Loucy (cell line): ENCODE data around the gene PBX4.

ENCODE experiments used
- H2AFZ ChIP-seq: fragments of 200-600 bp; sonication (generic); 2 replicates; pipeline ENCODE4 v1.6.0; 2016; ENCODE audit warnings: antibody characterized with exemption, mild to moderate bottlenecking, low read length, moderate library complexity
- H3F3A ChIP-seq: fragments of 200-600 bp; 2 replicates; pipeline ENCODE4 v1.6.0; 2016; ENCODE audit warnings: antibody characterized with exemption, low read depth, mild to moderate bottlenecking
- H3K27me3 ChIP-seq: fragments of 200-600 bp; sonication (generic); 2 replicates; pipeline ENCODE4 v1.6.1; 2014; ENCODE audit warnings: low read length, mild to moderate bottlenecking; ENCODE audit not compliant: insufficient read depth, poor library complexity, severe bottlenecking
- H3K36me3 ChIP-seq: fragments of 200-600 bp; sonication (generic); 2 replicates; pipeline ENCODE4 v1.6.1; 2016; ENCODE audit warnings: low read length; ENCODE audit not compliant: insufficient read depth
- H3K4me1 ChIP-seq: fragments of 200-600 bp; sonication (generic); 2 replicates; pipeline ENCODE4 v1.5.1; 2014; ENCODE audit warnings: low read length, mild to moderate bottlenecking; ENCODE audit not compliant: insufficient read depth, poor library complexity, severe bottlenecking
- H3K4me2 ChIP-seq: fragments of 200-600 bp; sonication (generic); 2 replicates; pipeline ENCODE4 v1.6.0; 2014; ENCODE audit warnings: antibody characterized with exemption, low read length, low read depth, mild to moderate bottlenecking; ENCODE audit not compliant: poor library complexity, severe bottlenecking
- H3K4me3 ChIP-seq: fragments of 200-600 bp; sonication (generic); 2 replicates; pipeline ENCODE4 v1.5.1; 2014; ENCODE audit warnings: low read length, mild to moderate bottlenecking, mixed read lengths; ENCODE audit not compliant: poor library complexity, severe bottlenecking
- H3K79me2 ChIP-seq: fragments of 200-600 bp; sonication (generic); 2 replicates; pipeline ENCODE4 v1.6.1; 2014; ENCODE audit warnings: low read length; ENCODE audit not compliant: insufficient read depth
- H3K9ac ChIP-seq: fragments of 200-600 bp; sonication (generic); 2 replicates; pipeline ENCODE4 v1.6.0; 2014; ENCODE audit warnings: mild to moderate bottlenecking, low read depth, low read length, moderate library complexity; ENCODE audit not compliant: poor library complexity, severe bottlenecking
- H3K9me2 ChIP-seq: fragments of 200-600 bp; sonication (generic); replicated peaks from 2 replicates; pipeline ENCODE4 v1.6.1; 2016; ENCODE audit warnings: low read depth, low read length, mixed read lengths
- H3K9me3 ChIP-seq: fragments of 200-600 bp; sonication (generic); 2 replicates; pipeline ENCODE4 v1.6.1; 2014; ENCODE audit warnings: mild to moderate bottlenecking, antibody characterized with exemption, low read length, low read depth; ENCODE audit not compliant: insufficient read depth
- H4K20me1 ChIP-seq: fragments of 200-600 bp; sonication (generic); 2 replicates; pipeline ENCODE4 v1.6.0; 2014; ENCODE audit warnings: antibody characterized with exemption, low read length, mild to moderate bottlenecking; ENCODE audit not compliant: insufficient read depth, poor library complexity, severe bottlenecking
- CTCF ChIP-seq: fragments of 200-600 bp; sonication (generic); conservative IDR thresholded peaks from 2 replicates; pipeline ENCODE4 v1.5.1; 2014; ENCODE audit warnings: mild to moderate bottlenecking, antibody characterized with exemption, low read length
- EZH2phosphoT487 ChIP-seq: fragments of 200-600 bp; IDR thresholded peaks from 2 replicates; pipeline ENCODE4 v1.6.1; 2018; ENCODE audit warnings: antibody characterized with exemption, mild to moderate bottlenecking, moderate library complexity, borderline replicate concordance

Gene PBX4

GRCh38 chr19:19531951-19532805, 86.3 kb downstream of the PBX4 start:
- Histone ChIP-seq H2AFZ (no peak overlapping the region), H3F3A (no peaks in the 10 kb centered on the region), H3K36me3 (peaks cover 13% of the 10 kb centered on the region; the same call in 1 of the 2 replicates), H3K4me3 (no peak overlapping the region), H3K9me2 (no peaks in the 10 kb centered on the region), H3K4me2 (no peak overlapping the region), H3K27me3 (no peaks in the 10 kb centered on the region), H3K9ac (no peak overlapping the region), H3K79me2 (no peaks in the 10 kb centered on the region), H3K4me1 (no peaks in the 10 kb centered on the region), H4K20me1 (no peaks in the 10 kb centered on the region), H3K9me3 (no peaks in the 10 kb centered on the region)
- TF ChIP-seq CTCF (peak; percentile 89), EZH2phosphoT487 (no peak)

- Histone ChIP-seq H3K27me3 (no peaks in the 10 kb centered on the region), H3K36me3 (peaks cover 14% of the 10 kb centered on the region; the same call in 1 of the 2 replicates), H3F3A (no peaks in the 10 kb centered on the region), H3K4me3 (no peak overlapping the region), H4K20me1 (peaks cover 9% of the 10 kb centered on the region), H3K9me3 (no peaks in the 10 kb centered on the region), H3K4me1 (peaks cover 6% of the 10 kb centered on the region), H3K4me2 (no peak overlapping the region), H3K79me2 (no peaks in the 10 kb centered on the region), H2AFZ (no peak overlapping the region), H3K9me2 (no peaks in the 10 kb centered on the region), H3K9ac (no peak overlapping the region)
- TF ChIP-seq EZH2phosphoT487 (no peak), CTCF (no peak)
Measured at GRCh38 chr19:19530889-19531288, 87.6 kb downstream of the PBX4 start.

DNA sequence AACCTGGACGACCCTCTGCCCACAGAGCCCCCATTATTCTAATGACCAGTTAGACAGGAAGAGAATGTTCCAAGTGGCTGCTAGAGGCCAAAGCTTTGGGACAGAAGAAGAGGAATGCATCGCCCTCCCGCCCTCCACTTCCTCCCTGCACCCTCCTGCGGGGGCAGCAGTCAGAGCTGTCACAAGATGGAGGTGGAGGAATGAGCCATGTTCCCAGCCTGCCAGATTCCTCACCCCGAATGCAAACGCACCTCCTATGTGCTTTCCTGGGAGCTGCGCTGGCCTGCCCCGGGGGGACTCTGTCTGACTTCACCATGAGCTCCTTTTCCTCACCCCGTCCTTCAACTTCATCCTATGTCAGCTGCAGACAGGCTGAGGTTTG, 88.1 kb downstream of the PBX4 start:
- H3K4me2 ChIP-seq = no peak overlapping the region
- H3K79me2 ChIP-seq = peaks cover 5% of the 10 kb centered on the region; the same call in 1 of the 2 replicates
- H3K9me2 ChIP-seq = no peaks in the 10 kb centered on the region
- no peaks in the 10 kb centered on the region for H3F3A ChIP-seq
- no peaks in the 10 kb centered on the region for H3K27me3 ChIP-seq
- no peak overlapping the region for H3K4me3 ChIP-seq
- H3K9me3 ChIP-seq = no peaks in the 10 kb centered on the region
- H2AFZ ChIP-seq = no peak overlapping the region
- peaks cover 8% of the 10 kb centered on the region for H3K4me1 ChIP-seq
- no peak overlapping the region for H3K9ac ChIP-seq
- no peak for TF ChIP-seq CTCF
- TF ChIP-seq EZH2phosphoT487 = no peak
- H4K20me1 ChIP-seq = peaks cover 14% of the 10 kb centered on the region
- peaks cover 14% of the 10 kb centered on the region; the same call in 1 of the 2 replicates for H3K36me3 ChIP-seq
